CD14-positive monocyte (primary cell): ENCODE measurements around the gene XYLB. TPM values are rescaled to one million over a fixed set of nuclear protein-coding genes. Genes with fewer than 3 reads are reported as not detected.
"Not testable (repeated sequence)": the region's sequence is repeated elsewhere in the genome, so short reads cannot be mapped to it uniquely, and the experiment has no call there.

Experiments used
- DNase-seq, 3 donors: peaks; one replicate each; pipeline ENCODE4 v3.0.0-alpha.2; 2011 to 2022
- H2AFZ ChIP-seq: 2 replicates; pipeline ENCODE4 v1.6.0; 2012; ENCODE audit warnings: mild to moderate bottlenecking, low read depth, low read length, inconsistent platforms; ENCODE audit not compliant: insufficient read depth, poor library complexity, severe bottlenecking
- H3K27ac ChIP-seq, 2 donors: 1 replicate in 1 of 2; 2 replicates in 1 of 2; pipeline ENCODE4 v1.5.1; 2012 to 2013; ENCODE audit warnings: low read length in 2 of 2, control low read depth in 1 of 2, inconsistent platforms in 1 of 2, low read depth in 1 of 2, mild to moderate bottlenecking in 1 of 2
- H3K27me3 ChIP-seq, 2 donors: one replicate each; pipeline versions ENCODE4 v1.6.0 to v1.6.1; 2011 to 2013; ENCODE audit warnings: low read length in 2 of 2; ENCODE audit not compliant: control insufficient read depth in 2 of 2, insufficient read depth in 2 of 2
- H3K36me3 ChIP-seq, 2 donors: replicated peaks in 1 of 2; 1 replicate in 1 of 2; 2 replicates in 1 of 2; pipeline versions ENCODE4 v1.5.1 to v1.6.1; 2012 to 2013; ENCODE audit warnings: low read length in 2 of 2, control low read depth in 1 of 2, inconsistent platforms in 1 of 2, mild to moderate bottlenecking in 1 of 2; ENCODE audit not compliant: insufficient read depth in 2 of 2, control insufficient read depth in 1 of 2
- H3K4me1 ChIP-seq, 2 donors: 1 replicate in 1 of 2; 2 replicates in 1 of 2; pipeline versions ENCODE4 v1.5.1 to v1.6.1; 2012 to 2013; ENCODE audit warnings: low read length in 2 of 2, control low read depth in 1 of 2, inconsistent platforms in 1 of 2, mild to moderate bottlenecking in 1 of 2, moderate library complexity in 1 of 2; ENCODE audit not compliant: insufficient read depth in 2 of 2, control insufficient read depth in 1 of 2
- H3K4me2 ChIP-seq: replicated peaks from 2 replicates; pipeline ENCODE3; 2012; ENCODE audit warnings: low read length, moderate library complexity, mild to moderate bottlenecking; ENCODE audit not compliant: poor library complexity, severe bottlenecking; ENCODE audit errors: extremely low read depth
- H3K4me3 ChIP-seq, 3 experiments: fragments of 200-600 bp in 1 of 3; sonication (generic) in 1 of 3; replicated peaks in 1 of 3; 1 replicate in 2 of 3; 2 replicates in 1 of 3; pipeline ENCODE4 v1.5.1; 2011 to 2013; ENCODE audit warnings: low read length in 3 of 3, mild to moderate bottlenecking in 3 of 3, control low read depth in 2 of 3, low read depth in 2 of 3, inconsistent platforms in 1 of 3, moderate library complexity in 1 of 3
- H3K79me2 ChIP-seq: 2 replicates; pipeline ENCODE4 v1.6.0; 2012; ENCODE audit warnings: mild to moderate bottlenecking, control low read depth, inconsistent platforms, low read length, moderate library complexity; ENCODE audit not compliant: insufficient read depth
- H3K9ac ChIP-seq: 2 replicates; pipeline ENCODE4 v1.6.0; 2017; ENCODE audit warnings: low read length, mild to moderate bottlenecking; ENCODE audit not compliant: insufficient read depth, poor library complexity, severe bottlenecking
- H3K9me3 ChIP-seq, 2 donors: replicated peaks in 1 of 2; 1 replicate in 1 of 2; 2 replicates in 1 of 2; pipeline versions ENCODE4 v1.5.1 to v1.6.1; 2012 to 2013; ENCODE audit warnings: low read length in 2 of 2, control low read depth in 1 of 2; ENCODE audit not compliant: control insufficient read depth in 1 of 2, insufficient read depth in 1 of 2
- H4K20me1 ChIP-seq: 2 replicates; pipeline ENCODE4 v1.6.0; 2012; ENCODE audit warnings: mild to moderate bottlenecking, low read length, control low read depth, moderate library complexity; ENCODE audit not compliant: insufficient read depth
- H3K27ac Mint-ChIP-seq, 7 donors: one replicate each; pipeline ENCODE4 v1.8.0; 2020; ENCODE audit warnings: mild to moderate bottlenecking in 7 of 7, mixed read lengths in 7 of 7, moderate library complexity in 6 of 7, inconsistent platforms in 2 of 7
- H3K27me3 Mint-ChIP-seq, 3 donors: one replicate each; pipeline ENCODE4 v1.8.0; 2021 to 2022; ENCODE audit warnings: low read depth in 3 of 3, mild to moderate bottlenecking in 3 of 3, mixed read lengths in 3 of 3, moderate library complexity in 3 of 3, inconsistent platforms in 1 of 3
- H3K36me3 Mint-ChIP-seq, 2 donors: one replicate each; pipeline ENCODE4 v1.8.0; 2020; ENCODE audit warnings: mixed read lengths in 2 of 2, inconsistent platforms in 1 of 2, mild to moderate bottlenecking in 1 of 2
- H3K4me1 Mint-ChIP-seq: one replicate; pipeline ENCODE4 v1.8.0; 2020; ENCODE audit warnings: mild to moderate bottlenecking, mixed read lengths
- H3K4me3 Mint-ChIP-seq, 2 donors: one replicate each; pipeline ENCODE4 v1.8.0; 2020; ENCODE audit warnings: mild to moderate bottlenecking in 2 of 2, mixed read lengths in 2 of 2, moderate library complexity in 1 of 2
- H3K9me3 Mint-ChIP-seq, 7 donors: one replicate each; pipeline ENCODE4 v1.8.0; 2020 to 2022; ENCODE audit warnings: mixed read lengths in 7 of 7, mild to moderate bottlenecking in 6 of 7, moderate library complexity in 6 of 7, inconsistent platforms in 2 of 7
- WGBS: methylation state at CpG from one replicate; pipeline ENCODE4 v1.1.5; 2013; ENCODE audit warnings: missing lambda C conversion rate; ENCODE audit not compliant: insufficient coverage; 5-methylcytosine and 5-hydroxymethylcytosine counted together
- intact Hi-C, 2 donors: fragments of 100-400 bp; cut with micrococcal nuclease; formaldehyde crosslinking; loops; one replicate each; pipeline versions ENCODE4 v1.15.0 to v1.15.1; 2023
- polyA plus RNA-seq, 3 donors: library from polyadenylated mRNA; depleted of rRNA in 1 of 3; unstranded in 2 of 3; stranded (reverse) in 1 of 3; fragments of 300-500 nt in 2 of 3; fragments of >200 nt in 1 of 3; fragmentation: Illumina TruSeq in 2 of 3; gene quantifications; 1 replicate in 2 of 3; 2 replicates in 1 of 3; pipeline ENCODE4 v1.2.3, GENCODE V29; 2012 to 2021

The XYLB gene
- polyA plus RNA-seq, 3 donors: 0.60 to 1.00 (median 0.74) TPM

DNA sequence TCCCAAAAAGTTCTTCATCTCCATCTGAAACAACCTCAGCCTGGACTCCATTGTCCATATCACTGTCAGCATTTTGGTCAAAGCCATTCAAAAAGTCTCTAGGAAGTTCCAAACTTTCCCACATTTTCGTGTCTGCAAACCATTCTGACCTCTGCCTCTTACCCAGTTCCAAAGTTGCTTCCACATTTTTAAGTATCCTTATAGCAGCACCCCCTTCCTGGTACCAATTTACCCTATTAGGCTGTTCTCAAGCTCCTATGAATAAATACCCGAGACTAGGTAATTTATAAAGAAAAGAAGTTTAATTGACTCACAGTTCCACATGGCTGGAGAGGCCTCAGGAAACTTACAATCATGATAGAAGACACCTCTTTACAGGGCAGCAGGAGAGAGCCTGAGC is 87.1 kb downstream of the XYLB start:
- Mint-ChIP-seq H3K9me3 (peaks cover 34 to 76% (median 69%) of the 10 kb centered on the region in 7 donors), H3K27me3 (peaks cover 3 to 13% (median 4%) of the 10 kb centered on the region in 3 donors)
- H3K4me1 Mint-ChIP-seq, H3K27ac Mint-ChIP-seq, H3K79me2 ChIP-seq, H3K36me3 Mint-ChIP-seq, H3K4me1 ChIP-seq, H4K20me1 ChIP-seq, H3K4me3 Mint-ChIP-seq, H3K4me3 ChIP-seq, H3K9ac ChIP-seq, H3K36me3 ChIP-seq, H3K27me3 ChIP-seq, H3K4me2 ChIP-seq, DNase-seq, H2AFZ ChIP-seq, H3K27ac ChIP-seq, intact Hi-C loops: not testable (repeated sequence)
- H3K9me3 ChIP-seq: peaks cover 38 to 40% of the 10 kb centered on the region in 2 donors
- WGBS: 83% methylated on average over 1 of the region's 2 CpGs

DNA sequence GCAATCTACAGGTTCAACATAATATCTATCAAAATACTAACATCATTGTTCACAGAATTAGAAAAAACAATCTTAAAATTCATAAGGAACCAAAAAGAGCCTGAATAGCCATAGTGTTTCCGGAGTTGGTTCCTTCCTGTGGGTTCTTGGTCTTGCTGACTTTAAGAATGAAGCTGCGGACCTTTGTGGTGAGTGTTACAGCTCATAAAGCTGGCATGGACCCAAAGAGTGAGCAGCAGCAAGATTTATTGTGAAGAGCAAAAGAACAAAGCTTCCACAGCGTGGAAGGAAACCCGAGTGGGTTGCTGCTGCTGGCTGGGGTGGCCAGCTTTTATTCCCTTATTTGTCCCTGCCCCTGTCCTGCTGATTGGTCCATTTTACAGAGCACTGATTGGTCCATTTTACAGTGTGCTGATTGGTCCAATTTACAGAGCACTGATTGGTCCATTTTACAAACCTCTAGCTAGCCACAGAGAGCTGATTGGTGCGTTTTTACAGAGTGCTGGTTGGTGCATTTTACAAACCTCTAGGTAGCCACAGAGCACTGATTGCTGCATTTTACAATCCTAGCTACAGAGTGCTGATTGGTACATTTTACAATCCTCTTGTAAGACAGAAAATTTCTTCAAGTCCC is 92.0 kb downstream of the XYLB start:
- H3K9me3 ChIP-seq: peaks cover 27 to 30% of the 10 kb centered on the region in 2 donors
- intact Hi-C loops, H3K9ac ChIP-seq, H3K79me2 ChIP-seq, DNase-seq, H3K4me3 Mint-ChIP-seq, H3K4me1 Mint-ChIP-seq, H2AFZ ChIP-seq, H3K27me3 ChIP-seq, H3K27ac ChIP-seq, H3K4me2 ChIP-seq, H3K36me3 ChIP-seq, H3K4me3 ChIP-seq, H4K20me1 ChIP-seq, H3K36me3 Mint-ChIP-seq, H3K4me1 ChIP-seq: not testable (repeated sequence)
- H3K9me3 Mint-ChIP-seq: peaks cover 26 to 57% (median 49%) of the 10 kb centered on the region in 7 donors
- H3K27me3 Mint-ChIP-seq: peaks cover 12 to 21% (median 13%) of the 10 kb centered on the region in 3 donors
- peak overlapping the region in 1 of 7 donors; percentile 41 for H3K27ac Mint-ChIP-seq
- WGBS: 0% methylated on average over 4 of the region's 5 CpGs

DNA sequence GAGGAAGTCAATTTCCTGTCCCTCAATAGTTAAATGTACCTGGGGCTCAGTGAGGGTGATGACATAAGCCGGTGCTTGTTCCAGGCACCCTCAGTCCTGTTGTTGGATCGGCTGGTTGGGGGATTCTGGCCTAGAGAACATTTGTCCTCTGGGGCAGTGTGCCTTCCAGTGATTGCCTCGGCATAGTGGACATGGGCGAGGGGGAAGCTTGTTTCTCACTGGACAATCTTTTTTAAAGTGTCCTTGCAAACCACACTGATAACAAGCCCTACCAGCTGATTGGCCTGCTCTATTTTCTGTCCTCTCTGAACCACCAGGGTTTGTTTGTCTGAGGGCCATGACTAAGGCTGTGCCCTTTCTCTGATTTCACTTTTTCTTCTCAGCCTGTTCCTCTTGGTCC is 96.6 kb downstream of the XYLB start:
- H3K36me3 Mint-ChIP-seq, H3K79me2 ChIP-seq, H4K20me1 ChIP-seq, H3K36me3 ChIP-seq, H3K27ac ChIP-seq, H3K4me2 ChIP-seq, H3K4me1 Mint-ChIP-seq, H3K4me1 ChIP-seq, DNase-seq, H3K4me3 ChIP-seq, H2AFZ ChIP-seq, H3K9ac ChIP-seq, intact Hi-C loops, H3K4me3 Mint-ChIP-seq, H3K27ac Mint-ChIP-seq: not testable (repeated sequence)
- peaks cover 11 to 23% (median 14%) of the 10 kb centered on the region in 3 donors for H3K27me3 Mint-ChIP-seq
- WGBS: 100% methylated on average over 2 of the region's 4 CpGs
- peaks cover 13 to 37% (median 25%) of the 10 kb centered on the region in 7 donors for H3K9me3 Mint-ChIP-seq
- Histone ChIP-seq H3K9me3 (peaks cover 13 to 19% of the 10 kb centered on the region in 2 donors), H3K27me3 (peaks cover 4 to 10% of the 10 kb centered on the region in 2 donors)
